HG02943 (cell line): Measurements from ENCODE around the gene DNAH11.

Experiments used
- ATAC-seq: cut with Tn5 transposase; IDR thresholded peaks from one replicate; pipeline ENCODE4 v1.9.1; 2021; ENCODE audit warnings: mild to moderate bottlenecking, low read depth, moderate library complexity; ENCODE audit not compliant: unreplicated experiment

The DNAH11 gene

DNA sequence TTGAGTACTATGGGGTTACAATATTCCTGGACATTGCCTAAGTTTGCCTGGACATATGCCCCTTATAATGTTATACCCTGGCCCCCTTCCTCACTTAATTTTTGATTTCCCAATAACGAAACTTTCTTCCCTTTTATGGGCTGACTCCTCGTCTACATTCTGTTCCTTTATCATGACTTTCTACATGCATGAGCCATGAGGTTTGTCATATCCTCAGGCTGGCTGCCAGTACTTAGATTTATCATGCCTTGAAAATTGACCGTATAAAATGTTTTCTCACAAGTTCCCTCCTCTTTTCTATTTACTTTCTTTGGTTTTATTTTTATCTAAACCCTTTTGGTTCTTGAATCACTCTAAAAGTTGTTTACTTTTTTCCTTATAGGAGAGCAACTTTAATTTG, 4.7 kb downstream of the DNAH11 start:
- ATAC-seq, result no peak

DNA sequence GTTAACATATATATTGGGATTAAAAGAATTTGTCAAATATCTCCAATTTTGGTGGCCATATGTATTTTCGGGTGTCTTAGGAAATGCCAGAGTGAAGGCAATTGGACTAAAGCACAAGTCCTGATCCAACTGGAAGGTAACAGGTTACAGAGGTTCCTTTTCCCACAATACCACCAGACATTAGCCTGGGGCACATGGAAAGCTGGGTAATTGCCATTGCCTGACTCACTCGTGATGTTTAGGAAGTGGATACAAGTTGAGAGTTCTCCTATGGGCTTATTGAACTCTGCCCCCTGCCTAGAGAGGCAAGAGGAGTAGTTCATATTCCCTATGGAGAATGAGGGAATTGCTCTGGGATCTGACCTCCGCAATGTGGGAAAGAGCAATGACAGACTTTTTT, 5.7 kb downstream of the DNAH11 start:
- ATAC-seq, result no peak

GRCh38 chr7:21550076-21550475, 7.2 kb downstream of the DNAH11 start:
- ATAC-seq, result no peak

GRCh38 chr7:21550821-21551531, 8.1 kb downstream of the DNAH11 start:
- ATAC-seq, result no peak

GRCh38 chr7:21562385-21562784, 19.5 kb downstream of the DNAH11 start:
- no peak for ATAC-seq

GRCh38 chr7:21565614-21566013, 22.8 kb downstream of the DNAH11 start:
- ATAC-seq, result no peak

DNA sequence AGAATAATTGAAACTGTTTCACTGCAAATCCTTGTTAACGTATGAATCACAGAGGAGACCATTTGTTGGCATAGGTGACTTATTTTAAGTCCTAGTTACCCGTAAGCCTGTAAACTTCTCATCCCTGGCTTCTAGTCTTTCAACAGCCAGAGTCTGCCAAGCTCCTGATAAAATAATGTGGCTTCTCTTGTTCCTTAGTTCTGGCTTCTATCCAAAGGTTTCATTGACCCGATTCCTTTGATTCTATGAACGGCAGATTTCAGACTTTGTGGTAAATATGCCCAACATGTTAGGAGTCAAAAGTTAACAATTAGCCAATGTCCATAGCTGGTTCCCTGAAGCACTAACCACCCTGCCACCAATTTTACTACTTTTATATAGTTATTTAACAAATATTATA, 23.3 kb downstream of the DNAH11 start:
- no peak for ATAC-seq

DNA sequence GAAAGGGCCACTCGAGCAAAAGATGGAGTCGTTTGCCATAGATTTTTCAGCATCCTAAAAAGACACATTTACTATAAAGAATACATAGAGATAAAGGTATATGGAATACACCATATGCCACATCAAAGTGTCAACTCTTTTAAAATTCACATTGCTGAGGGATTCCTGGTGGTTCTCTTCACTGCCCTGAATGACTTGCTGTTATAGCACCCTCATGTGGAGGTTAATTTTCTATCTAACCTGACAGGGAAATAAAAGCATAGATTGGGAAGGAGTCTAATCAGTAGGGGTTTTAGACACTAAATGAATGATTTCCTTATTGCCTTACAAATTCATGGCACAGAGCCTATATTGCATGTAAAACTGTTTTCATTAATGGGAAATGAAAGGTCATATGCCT, 25.9 kb downstream of the DNAH11 start:
- no peak for ATAC-seq

DNA sequence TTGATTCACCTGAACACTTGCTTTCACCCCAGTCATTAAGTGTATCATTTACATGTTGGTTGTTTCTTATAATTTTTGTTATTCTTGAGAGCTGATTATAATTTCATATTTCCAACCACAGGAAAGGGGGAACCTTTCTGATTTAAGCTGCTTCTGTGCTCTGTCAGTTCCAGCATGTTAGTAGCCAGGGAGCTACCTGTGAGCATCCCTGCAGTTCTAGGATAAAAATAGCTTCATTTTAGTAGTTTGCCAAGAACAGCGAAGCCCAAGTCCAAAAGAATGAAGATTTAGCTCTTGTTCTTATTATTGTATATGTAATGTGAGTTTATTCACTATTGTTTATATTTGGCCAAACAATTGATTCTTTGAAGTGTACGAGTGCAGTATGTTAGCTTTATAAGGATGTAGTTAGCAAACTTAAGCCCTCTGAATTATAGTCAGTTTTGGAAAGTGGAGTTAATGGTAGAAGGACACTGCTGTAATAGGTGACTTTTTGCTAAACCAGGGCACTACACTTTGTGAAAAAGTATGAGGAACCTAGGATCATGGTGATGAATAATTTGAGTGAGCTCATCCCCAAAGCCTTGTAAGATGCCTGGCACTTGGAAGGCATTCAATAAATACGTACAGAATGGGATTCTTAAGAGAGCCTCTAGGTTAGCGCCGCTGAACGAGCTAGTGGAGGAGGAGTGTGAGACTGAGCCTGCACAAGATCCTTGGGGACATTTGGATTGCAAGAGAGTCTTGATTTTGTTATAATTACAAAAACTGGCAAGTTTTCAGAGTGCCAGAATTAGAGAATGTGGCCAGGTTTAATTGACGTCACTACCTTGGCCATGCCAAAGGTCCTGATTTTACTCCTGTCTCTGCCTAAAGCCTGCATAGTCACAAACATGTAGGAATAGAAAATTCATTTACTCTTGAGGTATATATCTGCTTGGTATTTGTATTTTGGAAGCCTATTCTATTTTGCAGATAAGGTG, 29.8 kb downstream of the DNAH11 start:
- no peak for ATAC-seq

DNA sequence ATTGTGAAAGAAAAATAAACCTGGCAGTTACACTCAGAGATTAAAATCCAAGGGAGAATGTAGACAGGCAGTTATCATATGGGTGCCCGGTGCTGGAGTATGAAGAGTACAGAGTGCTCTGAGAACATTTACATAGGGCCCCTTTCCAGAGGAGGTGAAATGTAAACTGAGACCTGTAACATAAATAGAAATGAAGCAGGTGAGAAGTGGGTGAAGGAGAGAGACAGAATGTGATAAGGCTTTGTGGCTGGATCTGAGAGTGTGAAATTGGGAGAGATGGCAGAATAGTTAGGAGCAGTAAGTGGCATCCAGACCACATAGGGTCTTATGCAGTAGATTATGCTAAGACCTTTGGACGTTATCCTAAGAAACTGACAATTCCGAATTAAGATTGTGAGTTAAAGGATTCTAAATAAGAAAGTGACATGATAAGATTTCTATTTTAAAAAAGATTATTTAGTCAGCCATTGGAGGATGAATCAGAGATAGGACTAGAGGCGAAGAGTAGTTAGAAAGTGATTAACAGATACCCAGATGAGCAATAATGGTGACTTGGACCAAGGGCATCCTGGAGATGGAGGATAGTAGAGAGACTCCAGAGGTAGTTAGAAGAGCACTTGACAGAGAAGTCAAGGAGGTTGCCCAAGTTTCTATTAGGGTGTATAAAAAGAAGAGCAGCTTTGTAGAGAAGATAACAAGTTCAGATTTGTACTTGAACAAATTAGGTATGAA, 36.7 kb downstream of the DNAH11 start:
- ATAC-seq, result no peak

DNA sequence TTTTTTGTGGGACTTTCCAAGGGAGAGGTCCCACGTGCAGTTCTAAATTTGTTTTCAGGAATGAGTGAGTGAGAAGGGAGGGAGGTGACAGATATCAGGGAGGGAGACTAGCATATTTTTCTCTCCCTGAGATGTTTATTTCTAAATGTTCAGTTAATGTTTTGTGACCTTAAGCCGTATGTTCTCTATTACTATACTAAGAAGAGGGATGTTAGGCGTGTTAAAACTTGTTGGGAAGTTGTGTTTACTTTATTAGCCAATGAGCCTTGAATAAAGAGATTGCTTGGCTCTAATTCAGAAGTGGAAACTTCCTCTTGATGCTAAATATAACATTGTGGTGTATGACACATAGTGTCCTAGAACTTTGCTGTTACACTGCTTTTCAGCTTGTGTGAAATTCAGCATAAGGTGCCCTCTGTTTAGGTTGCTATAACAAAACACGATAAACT, 37.3 kb downstream of the DNAH11 start:
- ATAC-seq, result no peak

- no peak for ATAC-seq
Observed at GRCh38 chr7:21585070-21585724, 42.4 kb downstream of the DNAH11 start.

DNA sequence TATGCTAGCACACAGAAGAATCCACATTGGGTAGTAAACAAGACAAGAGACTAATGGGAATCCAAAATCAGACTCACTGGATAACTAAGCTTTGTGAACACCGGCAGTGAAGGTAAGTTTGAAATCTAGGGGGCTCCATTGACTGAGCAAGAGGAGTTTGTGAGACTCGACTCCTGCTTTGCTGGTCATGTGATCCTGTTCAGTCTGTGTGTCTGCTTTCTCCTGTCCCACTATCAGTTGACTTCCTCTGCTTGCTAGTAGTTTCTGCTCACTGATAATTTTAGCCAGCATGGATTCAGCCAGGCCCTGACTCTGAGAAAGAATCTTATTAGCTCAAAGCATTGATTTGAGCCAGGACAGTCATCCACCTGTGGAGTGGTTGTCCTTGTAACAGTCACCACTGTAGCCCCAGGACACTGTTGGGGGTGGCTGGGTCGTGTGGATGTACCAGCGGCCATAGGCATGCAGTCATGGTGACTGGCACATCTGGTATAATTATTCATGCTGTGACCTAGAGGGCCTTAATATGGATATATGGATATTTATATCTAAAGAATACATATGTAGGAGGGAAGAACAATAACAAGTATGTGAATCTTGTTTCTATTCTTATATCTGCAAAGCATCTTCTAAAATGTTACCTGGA, 44.4 kb downstream of the DNAH11 start:
- no peak for ATAC-seq

- no peak for ATAC-seq
Observed at GRCh38 chr7:21596801-21597200, 54.0 kb downstream of the DNAH11 start.

GRCh38 chr7:21603462-21603861, 60.6 kb downstream of the DNAH11 start:
- ATAC-seq, result no peak

DNA sequence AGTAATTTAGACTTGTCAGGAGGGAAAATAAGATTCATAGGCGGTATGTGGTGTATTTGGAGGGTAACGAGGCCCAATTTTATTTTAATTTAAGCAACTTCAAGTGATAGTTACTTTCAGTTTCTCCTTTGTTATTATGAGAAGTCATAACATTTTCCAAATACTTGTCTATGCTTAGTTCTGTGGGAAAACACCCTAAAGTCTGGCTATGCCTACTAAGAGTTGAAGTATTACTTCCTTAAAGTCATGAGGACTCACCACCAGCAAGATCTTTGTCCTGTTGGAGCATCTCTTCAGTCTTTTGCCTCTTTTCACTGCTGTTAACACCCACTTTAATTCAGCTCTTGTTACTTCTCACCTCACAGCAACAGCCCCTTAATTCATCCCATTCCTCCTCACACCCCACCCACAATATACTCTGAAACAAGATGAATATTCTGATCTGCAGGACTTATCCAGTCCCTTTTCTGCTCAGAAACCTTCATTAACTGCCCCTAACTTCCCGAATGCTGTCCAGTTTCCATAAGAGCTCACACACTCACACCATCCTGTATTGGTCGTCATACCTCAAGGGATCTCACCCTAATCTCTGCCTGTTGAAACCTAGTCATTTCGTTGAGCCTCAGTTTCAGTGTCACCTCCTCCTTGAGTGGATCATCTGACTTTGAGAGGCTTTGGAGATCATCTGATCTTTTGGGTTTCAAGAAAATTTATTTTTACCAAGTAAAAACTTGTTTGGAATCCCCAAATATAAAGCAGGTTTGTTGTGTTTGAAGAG, 61.3 kb downstream of the DNAH11 start:
- ATAC-seq, result no peak

- ATAC-seq, result no peak
Observed at GRCh38 chr7:21605008-21605585, 62.3 kb downstream of the DNAH11 start.

GRCh38 chr7:21608465-21608864, 65.6 kb downstream of the DNAH11 start:
- ATAC-seq, result no peak

GRCh38 chr7:21611129-21611528, 68.3 kb downstream of the DNAH11 start:
- ATAC-seq, result no peak
